Naive thymus-derived CD4-positive, alpha-beta T cell (primary cell): ENCODE measurements around the gene MRTFB. TPM values are rescaled to one million over a fixed set of nuclear protein-coding genes. Genes with fewer than 3 reads are reported as not detected.

Experiments used
- ATAC-seq: fragments of 150-1000 bp; cut with Tn5 transposase; 2 replicates; pipeline ENCODE4 v1.10.0; 2021; ENCODE audit warnings: mild to moderate bottlenecking, moderate library complexity
- CTCF ChIA-PET: fragments of 350-600 bp; sonication (Branson Sonifier 250); formaldehyde crosslinking; loops from one replicate; lab custom pipeline; 2021; ENCODE audit warnings: antibody characterized with exemption; lab: Charles Lee
- POLR2A ChIA-PET: fragments of 350-600 bp; sonication (Branson Sonifier 250); formaldehyde crosslinking; loops from one replicate; lab custom pipeline; 2021; ENCODE audit warnings: antibody characterized with exemption, inconsistent platforms; lab: Charles Lee
- DNase-seq, 9 donors: peaks; one replicate each; pipeline versions ENCODE4 v3.0.0 to v3.0.0-alpha.2; 2020 to 2022; ENCODE audit warnings: mixed read lengths in 1 of 9
- H3K27ac ChIP-seq: one replicate; pipeline ENCODE4 v1.7.0; 2013; ENCODE audit warnings: mild to moderate bottlenecking, low read depth, low read length, moderate library complexity
- H3K27me3 ChIP-seq, 2 donors: one replicate each; pipeline ENCODE4 v1.7.0; 2013; ENCODE audit warnings: low read length in 2 of 2, mild to moderate bottlenecking in 2 of 2, moderate library complexity in 2 of 2; ENCODE audit not compliant: control insufficient read depth in 2 of 2, insufficient read depth in 2 of 2
- H3K36me3 ChIP-seq, 3 experiments: 1 replicate in 2 of 3; 2 replicates in 1 of 3; pipeline ENCODE4 v1.7.0; 2013; ENCODE audit warnings: low read length in 3 of 3, mild to moderate bottlenecking in 3 of 3, moderate library complexity in 1 of 3; ENCODE audit not compliant: insufficient read depth in 3 of 3, control insufficient read depth in 2 of 3
- H3K4me1 ChIP-seq, 2 donors: one replicate each; pipeline ENCODE4 v1.7.0; 2013; ENCODE audit warnings: low read length in 2 of 2, mild to moderate bottlenecking in 2 of 2, moderate library complexity in 1 of 2; ENCODE audit not compliant: control insufficient read depth in 2 of 2, insufficient read depth in 2 of 2
- H3K4me3 ChIP-seq: 2 replicates; pipeline ENCODE4 v1.7.0; 2013; ENCODE audit warnings: mild to moderate bottlenecking, low read length
- H3K9me3 ChIP-seq, 3 experiments: 1 replicate in 2 of 3; 2 replicates in 1 of 3; pipeline ENCODE4 v1.7.0; 2013; ENCODE audit warnings: low read length in 3 of 3; ENCODE audit not compliant: control insufficient read depth in 2 of 3
- H3K27ac Mint-ChIP-seq, 9 donors: one replicate each; pipeline ENCODE4 v1.8.0; 2020 to 2022; ENCODE audit warnings: mixed read lengths in 9 of 9, mild to moderate bottlenecking in 8 of 9, moderate library complexity in 5 of 9, inconsistent platforms in 2 of 9
- H3K27me3 Mint-ChIP-seq, 5 donors: one replicate each; pipeline ENCODE4 v1.8.0; 2021 to 2022; ENCODE audit warnings: mixed read lengths in 5 of 5, mild to moderate bottlenecking in 1 of 5
- H3K36me3 Mint-ChIP-seq, 5 donors: one replicate each; pipeline ENCODE4 v1.8.0; 2020 to 2022; ENCODE audit warnings: mixed read lengths in 5 of 5, mild to moderate bottlenecking in 3 of 5, inconsistent platforms in 1 of 5
- H3K4me1 Mint-ChIP-seq, 7 donors: one replicate each; pipeline ENCODE4 v1.8.0; 2020 to 2022; ENCODE audit warnings: mixed read lengths in 7 of 7, mild to moderate bottlenecking in 3 of 7, inconsistent platforms in 1 of 7
- H3K4me3 Mint-ChIP-seq, 10 donors: one replicate each; pipeline ENCODE4 v1.8.0; 2020 to 2022; ENCODE audit warnings: mild to moderate bottlenecking in 10 of 10, mixed read lengths in 10 of 10, moderate library complexity in 6 of 10, inconsistent platforms in 2 of 10
- H3K9me3 Mint-ChIP-seq, 11 donors: one replicate each; pipeline ENCODE4 v1.8.0; 2020 to 2022; ENCODE audit warnings: mixed read lengths in 11 of 11, mild to moderate bottlenecking in 4 of 11, inconsistent platforms in 1 of 11, moderate library complexity in 1 of 11
- intact Hi-C, 2 donors: fragments of 100-400 bp; cut with micrococcal nuclease; formaldehyde crosslinking; loops; one replicate each; pipeline ENCODE4 v1.15.1; 2023
- polyA plus RNA-seq, 2 donors: library from polyadenylated mRNA; unstranded; fragments of 300-500 nt; fragmentation: Illumina TruSeq; gene quantifications; one replicate each; pipeline ENCODE4 v1.2.3, GENCODE V29; 2021
- total RNA-seq, 6 experiments: library from RNA in 5 of 6; stranded (reverse) in 5 of 6; gene quantifications; 1 replicate in 5 of 6; 2 replicates in 1 of 6; pipeline ENCODE4 v1.2.3 and lab custom pipeline; 2021 to 2026

MRTFB gene
- total and polyA plus RNA-seq, 7 experiments from 2014 or later = 9.1 to 33.2 (median 25.4) TPM

- Histone ChIP-seq H3K9me3 (no peaks in the 10 kb centered on the region), H3K27me3 (no peaks in the 10 kb centered on the region), H3K36me3 (no peaks in the 10 kb centered on the region), H3K4me3 (no peak overlapping the region), H3K4me1 (peaks cover 0 to 16% of the 10 kb centered on the region in 2 donors), H3K27ac (no peak overlapping the region)
- CTCF ChIA-PET = interaction anchor here (0.6 kb wide), 1 partner anchor 949 kb away, joined by 3 read pairs; no protein-coding TSS in a partner anchor
- intact Hi-C loops = no loop called here
- ATAC-seq = no peak
- Mint-ChIP-seq H3K27me3 (no peaks in the 10 kb centered on the region), H3K36me3 (no peaks in the 10 kb centered on the region), H3K27ac (peak overlapping the region in 2 of 9 donors; percentile 10 to 41), H3K9me3 (no peaks in the 10 kb centered on the region), H3K4me3 (no peak overlapping the region), H3K4me1 (peaks cover 2 to 82% (median 66%) of the 10 kb centered on the region in 7 donors)
- POLR2A ChIA-PET = no interaction called here
- DNase-seq = no peak
Observed at GRCh38 chr16:14109077-14109775, 38.1 kb downstream of the MRTFB start.

- H3K27ac ChIP-seq = peak overlapping the region; percentile 11
- H3K27me3 ChIP-seq = no peaks in the 10 kb centered on the region
- H3K4me3 Mint-ChIP-seq = no peak overlapping the region
- H3K9me3 ChIP-seq = no peaks in the 10 kb centered on the region
- H3K4me1 ChIP-seq = peaks cover 0 to 16% of the 10 kb centered on the region in 2 donors
- no peaks in the 10 kb centered on the region for H3K9me3 Mint-ChIP-seq
- H3K27ac Mint-ChIP-seq = peak overlapping the region in 4 of 9 donors; percentile 10 to 69 (median 56)
- POLR2A ChIA-PET = no interaction called here
- CTCF ChIA-PET = no interaction called here
- H3K36me3 Mint-ChIP-seq = peaks cover 0 to 3% (median 0%) of the 10 kb centered on the region in 5 donors
- no peaks in the 10 kb centered on the region for H3K27me3 Mint-ChIP-seq
- DNase-seq (no peak), ATAC-seq (no peak)
- intact Hi-C loops = no loop called here
- H3K4me1 Mint-ChIP-seq = peaks cover 2 to 76% (median 61%) of the 10 kb centered on the region in 7 donors
- H3K36me3 ChIP-seq = no peaks in the 10 kb centered on the region
- H3K4me3 ChIP-seq = no peak overlapping the region
Observed at GRCh38 chr16:14109782-14110727, 38.9 kb downstream of the MRTFB start.

GRCh38 chr16:14110728-14111251 lies 39.7 kb downstream of the MRTFB start:
- H3K4me3 Mint-ChIP-seq = no peak overlapping the region
- H3K27me3 Mint-ChIP-seq = no peaks in the 10 kb centered on the region
- H3K4me1 ChIP-seq = peaks cover 0 to 16% of the 10 kb centered on the region in 2 donors
- no peaks in the 10 kb centered on the region for H3K36me3 ChIP-seq
- no peak overlapping the region for H3K27ac ChIP-seq
- no peak overlapping the region for H3K4me3 ChIP-seq
- ATAC-seq (no peak), DNase-seq (no peak)
- no peaks in the 10 kb centered on the region for H3K9me3 ChIP-seq
- H3K9me3 Mint-ChIP-seq = no peaks in the 10 kb centered on the region
- peaks cover 0 to 9% (median 2%) of the 10 kb centered on the region in 5 donors for H3K36me3 Mint-ChIP-seq
- ChIA-PET POLR2A (no interaction called here), CTCF (no interaction called here)
- peak overlapping the region in 4 of 9 donors; percentile 10 to 71 (median 19) for H3K27ac Mint-ChIP-seq
- peaks cover 2 to 77% (median 60%) of the 10 kb centered on the region in 7 donors for H3K4me1 Mint-ChIP-seq
- intact Hi-C loops = no loop called here
- no peaks in the 10 kb centered on the region for H3K27me3 ChIP-seq

GRCh38 chr16:14111713-14112538 lies 40.8 kb downstream of the MRTFB start:
- Histone ChIP-seq H3K9me3 (no peaks in the 10 kb centered on the region), H3K27ac (no peak overlapping the region), H3K36me3 (no peaks in the 10 kb centered on the region), H3K4me1 (peaks cover 0 to 16% of the 10 kb centered on the region in 2 donors), H3K4me3 (no peak overlapping the region), H3K27me3 (no peaks in the 10 kb centered on the region)
- Mint-ChIP-seq H3K4me3 (peak overlapping the region in 4 of 10 donors; percentile 1 to 56 (median 4)), H3K27me3 (no peaks in the 10 kb centered on the region), H3K27ac (peak overlapping the region in 3 of 9 donors; percentile 4 to 73 (median 35)), H3K4me1 (peaks cover 0 to 72% (median 57%) of the 10 kb centered on the region in 7 donors), H3K9me3 (no peaks in the 10 kb centered on the region), H3K36me3 (peaks cover 0 to 15% (median 5%) of the 10 kb centered on the region in 5 donors)
- POLR2A ChIA-PET = no interaction called here
- DNase-seq (peak in 2 of 9 donors; percentile 4 to 7), ATAC-seq (no peak)
- CTCF ChIA-PET = interaction anchor here (0.5 to 0.6 kb wide), 2 partner anchors 46 to 438 kb away, joined by 3 read pairs; no protein-coding TSS in a partner anchor
- intact Hi-C loops = no loop called here

GRCh38 chr16:14112539-14112856 lies 41.4 kb downstream of the MRTFB start:
- H3K27ac ChIP-seq = no peak overlapping the region
- no peaks in the 10 kb centered on the region for H3K27me3 ChIP-seq
- no peaks in the 10 kb centered on the region for H3K9me3 Mint-ChIP-seq
- CTCF ChIA-PET = no interaction called here
- H3K9me3 ChIP-seq = no peaks in the 10 kb centered on the region
- H3K4me1 ChIP-seq = peaks cover 0 to 16% of the 10 kb centered on the region in 2 donors
- DNase-seq = no peak
- H3K36me3 Mint-ChIP-seq = peaks cover 0 to 15% (median 7%) of the 10 kb centered on the region in 5 donors
- H3K4me3 Mint-ChIP-seq = peak overlapping the region in 2 of 10 donors; percentile 3 to 56
- POLR2A ChIA-PET = no interaction called here
- ATAC-seq = no peak
- intact Hi-C loops = no loop called here
- no peak overlapping the region for H3K4me3 ChIP-seq
- H3K27ac Mint-ChIP-seq = peak overlapping the region in 2 of 9 donors; percentile 37 to 73
- peaks cover 0 to 67% (median 51%) of the 10 kb centered on the region in 7 donors for H3K4me1 Mint-ChIP-seq
- H3K36me3 ChIP-seq = no peaks in the 10 kb centered on the region
- H3K27me3 Mint-ChIP-seq = no peaks in the 10 kb centered on the region

- H3K4me3 ChIP-seq = no peak overlapping the region
- no peaks in the 10 kb centered on the region for H3K9me3 Mint-ChIP-seq
- peaks cover 0 to 15% (median 8%) of the 10 kb centered on the region in 5 donors for H3K36me3 Mint-ChIP-seq
- CTCF ChIA-PET = no interaction called here
- intact Hi-C loops = no loop called here
- POLR2A ChIA-PET = no interaction called here
- H3K27me3 Mint-ChIP-seq = no peaks in the 10 kb centered on the region
- no peaks in the 10 kb centered on the region for H3K9me3 ChIP-seq
- ATAC-seq (no peak), DNase-seq (no peak)
- H3K27me3 ChIP-seq = no peaks in the 10 kb centered on the region
- H3K36me3 ChIP-seq = no peaks in the 10 kb centered on the region
- peak overlapping the region in 1 of 9 donors; percentile 1 for H3K27ac Mint-ChIP-seq
- peaks cover 0 to 14% of the 10 kb centered on the region in 2 donors for H3K4me1 ChIP-seq
- H3K4me1 Mint-ChIP-seq = peaks cover 0 to 58% (median 43%) of the 10 kb centered on the region in 7 donors
- no peak overlapping the region for H3K4me3 Mint-ChIP-seq
- no peak overlapping the region for H3K27ac ChIP-seq
Observed at GRCh38 chr16:14113344-14113743, 42.2 kb downstream of the MRTFB start.
